Smooth muscle cell of the brain vasculature (primary cell): ENCODE data around the gene NR1I3.
"Not testable (repeated sequence)": the region's sequence is repeated elsewhere in the genome, so short reads cannot be mapped to it uniquely, and the experiment has no call there.

Experiments
- DNase-seq: peaks from one replicate; pipeline ENCODE4 v3.0.0-alpha.2; 2012; ENCODE audit warnings: low read depth, low spot score

Gene NR1I3

GRCh38 chr1:161238039-161238473 is at the start of gene NR1I3:
Gene NR1I3 (minus strand): TSS chr1:161238203. CDS start chr1:161236565, 1,638 bp downstream.
- DNase-seq, result no peak

GRCh38 chr1:161287482-161288054 is 49.6 kb upstream of the NR1I3 start:
- DNase-seq, result no peak

GRCh38 chr1:161285521-161285920 is 47.5 kb upstream of the NR1I3 start:
- DNase-seq, result no peak

- DNase-seq, result no peak
These were observed 47.1 kb upstream of the NR1I3 start for GRCh38 chr1:161285113-161285512.

GRCh38 chr1:161282991-161283390 is 45.0 kb upstream of the NR1I3 start:
- DNase-seq, result no peak

- DNase-seq, result no peak
These were observed 36.9 kb upstream of the NR1I3 start for GRCh38 chr1:161274874-161275273.

- DNase-seq, result no peak
These were observed 35.4 kb upstream of the NR1I3 start for GRCh38 chr1:161273402-161273801.

- no peak for DNase-seq
These were observed 29.3 kb upstream of the NR1I3 start for GRCh38 chr1:161267321-161267720.

- DNase-seq, result no peak
These were observed 28.8 kb upstream of the NR1I3 start for GRCh38 chr1:161266836-161267235.

- DNase-seq, result no peak
These were observed 28.2 kb upstream of the NR1I3 start for GRCh38 chr1:161266202-161266601.

GRCh38 chr1:161265305-161265704 is 27.3 kb upstream of the NR1I3 start:
- no peak for DNase-seq

GRCh38 chr1:161261261-161262235 is 23.5 kb upstream of the NR1I3 start:
- no peak for DNase-seq

- no peak for DNase-seq
These were observed 22.6 kb upstream of the NR1I3 start for GRCh38 chr1:161260376-161261260.

GRCh38 chr1:161259765-161260164 is 21.8 kb upstream of the NR1I3 start:
- DNase-seq, result no peak

GRCh38 chr1:161259345-161259702 is 21.3 kb upstream of the NR1I3 start:
- no peak for DNase-seq

GRCh38 chr1:161258439-161259344 is 20.7 kb upstream of the NR1I3 start, which contains the start of gene PCP4L1:
Gene PCP4L1 (plus strand): TSS chr1:161258745. CDS start chr1:161258975, 230 bp downstream.
- peak; percentile 13 for DNase-seq

- DNase-seq, result not testable (repeated sequence)
These were observed 19.1 kb upstream of the NR1I3 start for GRCh38 chr1:161257109-161257508.

- DNase-seq, result not testable (repeated sequence)
These were observed 18.0 kb upstream of the NR1I3 start for GRCh38 chr1:161255955-161256520.

- DNase-seq, result not testable (repeated sequence)
These were observed 17.3 kb upstream of the NR1I3 start for GRCh38 chr1:161255302-161255701.

- DNase-seq, result no peak
These were observed 13.6 kb upstream of the NR1I3 start for GRCh38 chr1:161251579-161251978.
